ENCODE data around the gene LTBP4.
A peak's percentile ranks its signal among the peaks of the same experiment; 100 is the strongest.

The LTBP4 gene

DNA sequence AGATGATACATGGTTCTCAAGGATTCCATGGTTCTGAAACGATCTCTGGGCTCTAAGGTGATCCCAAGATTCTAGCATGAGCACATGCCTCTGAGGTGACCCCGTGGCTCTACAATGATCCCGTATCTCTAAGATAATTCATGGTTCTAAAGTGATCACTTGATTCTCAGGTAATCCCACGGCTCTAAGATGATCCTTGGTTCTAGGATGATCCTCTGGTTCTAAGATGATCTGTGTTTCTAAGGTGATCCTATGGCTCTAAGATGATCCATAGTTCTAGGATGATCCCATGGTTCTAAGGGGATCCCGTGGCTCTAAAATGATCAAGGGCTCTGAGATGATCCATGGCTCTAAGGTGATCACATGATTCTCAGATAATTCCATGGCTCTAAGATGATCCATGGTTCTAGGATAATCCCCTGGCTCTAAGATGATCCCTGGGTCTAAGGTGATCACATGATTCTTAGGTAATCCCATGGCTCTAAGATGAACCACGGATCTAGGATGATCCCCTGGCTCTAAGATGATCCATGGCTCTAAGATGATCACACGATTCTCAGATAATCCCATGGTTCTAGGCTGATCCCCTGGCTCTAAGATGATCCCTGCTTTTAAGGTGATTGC, 67.9 kb downstream of the LTBP4 start:
- DNase-seq, result no peak

DNA sequence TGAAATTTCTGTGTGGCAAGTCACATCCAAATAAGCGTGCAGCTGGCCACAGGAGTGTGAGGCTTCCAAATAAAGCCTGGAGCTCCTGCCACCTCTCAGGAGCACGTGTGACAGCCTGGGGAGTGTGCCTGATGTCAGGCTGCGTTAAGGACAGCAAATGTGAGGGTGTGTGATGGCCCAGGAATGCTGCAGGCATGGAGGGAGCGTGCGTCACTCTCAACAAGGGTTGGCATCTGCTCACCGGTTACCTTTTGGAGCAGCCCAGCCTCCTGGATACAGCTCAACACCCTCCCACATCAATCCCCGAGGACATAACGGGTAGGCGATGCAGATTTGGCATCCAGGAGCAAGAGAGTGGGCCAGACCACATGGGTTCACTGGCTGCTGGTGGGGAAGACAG, 70.2 kb downstream of the LTBP4 start:
- no peak for DNase-seq

- no peak for DNase-seq
These were observed 70.9 kb downstream of the LTBP4 start for GRCh38 chr19:40672038-40672437.

GRCh38 chr19:40672573-40673299, 71.6 kb downstream of the LTBP4 start:
- DNase-seq, result no peak

GRCh38 chr19:40673397-40673796, 72.2 kb downstream of the LTBP4 start:
- DNase-seq, result peak; percentile 48

DNA sequence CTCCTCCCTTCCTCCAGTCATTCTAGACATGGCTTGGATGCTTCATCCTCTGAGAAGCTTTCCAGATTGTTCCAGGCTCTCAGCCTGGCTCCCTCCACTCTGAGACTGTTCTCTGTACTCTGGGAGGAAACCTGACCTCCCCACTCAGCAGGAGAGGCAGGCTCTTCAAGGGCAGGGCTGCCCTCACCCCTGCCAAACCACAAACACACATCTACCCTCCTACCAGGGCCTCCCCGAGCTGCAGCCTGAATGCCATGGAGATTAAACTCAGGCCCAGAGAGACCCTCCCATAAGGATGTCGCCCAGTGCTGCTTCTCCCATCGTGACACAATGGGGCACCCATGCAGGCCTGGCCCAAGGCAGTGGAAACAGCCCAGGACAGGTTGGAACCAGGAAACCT, 73.1 kb downstream of the LTBP4 start:
- DNase-seq, result peak; percentile 71

DNA sequence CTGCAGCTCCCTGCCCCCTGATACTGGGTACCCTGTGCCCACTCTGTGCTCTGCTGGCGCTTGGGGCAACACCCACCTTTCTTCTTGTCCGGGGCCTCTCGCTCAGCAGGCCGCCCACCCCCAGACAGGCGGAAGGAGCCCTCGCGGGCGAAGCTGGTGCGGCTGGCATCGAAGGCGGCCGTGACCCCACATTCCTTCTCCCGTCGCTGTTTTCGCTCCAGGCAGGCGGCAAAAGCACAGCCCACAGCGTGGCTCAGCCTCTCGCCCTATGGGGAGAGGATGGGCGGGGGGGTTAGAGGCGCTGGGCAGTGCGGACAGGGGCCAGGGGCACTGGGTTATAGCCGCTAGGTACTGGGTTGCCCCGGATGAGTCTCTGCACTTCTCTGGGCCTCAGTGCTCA, 76.0 kb downstream of the LTBP4 start:
- no peak for DNase-seq
